GM21717 (cell line): Measurements from ENCODE around the gene F13A1.
"Not testable (repeated sequence)": the region's sequence is repeated elsewhere in the genome, so short reads cannot be mapped to it uniquely, and the experiment has no call there.

ENCODE experiments used
- ATAC-seq: cut with Tn5 transposase; IDR thresholded peaks from one replicate; pipeline ENCODE4 v1.9.1; 2021; ENCODE audit warnings: mild to moderate bottlenecking, moderate library complexity; ENCODE audit not compliant: unreplicated experiment

F13A1 gene

GRCh38 chr6:6320901-6321300 lies 439 bp upstream of the F13A1 start:
- no peak for ATAC-seq

- no peak for ATAC-seq
Observed at GRCh38 chr6:6317825-6318733, 2.4 kb downstream of the F13A1 start.

- no peak for ATAC-seq
Observed at GRCh38 chr6:6317386-6317785, 3.1 kb downstream of the F13A1 start.

GRCh38 chr6:6315660-6316059 lies 4.8 kb downstream of the F13A1 start:
- ATAC-seq: no peak

GRCh38 chr6:6314596-6314995 lies 5.9 kb downstream of the F13A1 start:
- no peak for ATAC-seq

- no peak for ATAC-seq
Observed at GRCh38 chr6:6312901-6313441, 7.5 kb downstream of the F13A1 start.

GRCh38 chr6:6305575-6305974 lies 14.9 kb downstream of the F13A1 start:
- no peak for ATAC-seq

GRCh38 chr6:6300383-6300782 lies 20.1 kb downstream of the F13A1 start:
- not testable (repeated sequence) for ATAC-seq

GRCh38 chr6:6293317-6293716 lies 27.1 kb downstream of the F13A1 start:
- no peak for ATAC-seq

GRCh38 chr6:6287415-6287814 lies 33.0 kb downstream of the F13A1 start:
- ATAC-seq: no peak

- ATAC-seq: no peak
Observed at GRCh38 chr6:6285679-6286078, 34.8 kb downstream of the F13A1 start.

GRCh38 chr6:6284221-6284966 lies 36.1 kb downstream of the F13A1 start:
- ATAC-seq: no peak

GRCh38 chr6:6283746-6284145 lies 36.7 kb downstream of the F13A1 start:
- ATAC-seq: no peak

GRCh38 chr6:6282716-6283115 lies 37.7 kb downstream of the F13A1 start:
- no peak for ATAC-seq

- no peak for ATAC-seq
Observed at GRCh38 chr6:6277413-6277812, 43.0 kb downstream of the F13A1 start.

GRCh38 chr6:6270948-6271535 lies 49.4 kb downstream of the F13A1 start:
- ATAC-seq: no peak

GRCh38 chr6:6260196-6260722 lies 60.2 kb downstream of the F13A1 start:
- no peak for ATAC-seq

GRCh38 chr6:6256886-6257285 lies 63.6 kb downstream of the F13A1 start:
- ATAC-seq: no peak

- no peak for ATAC-seq
Observed at GRCh38 chr6:6256259-6256658, 64.2 kb downstream of the F13A1 start.

- no peak for ATAC-seq
Observed at GRCh38 chr6:6251555-6252280, 68.7 kb downstream of the F13A1 start.

GRCh38 chr6:6248651-6249050 lies 71.8 kb downstream of the F13A1 start:
- ATAC-seq: no peak
